ENCODE measurements around the gene C1orf159. TPM values are rescaled to one million over a fixed set of nuclear protein-coding genes. Genes with fewer than 3 reads are reported as not detected.

Gene C1orf159
- total and polyA plus RNA-seq, 4 donors, result 4.0 to 35.4 (median 11.4) TPM

DNA sequence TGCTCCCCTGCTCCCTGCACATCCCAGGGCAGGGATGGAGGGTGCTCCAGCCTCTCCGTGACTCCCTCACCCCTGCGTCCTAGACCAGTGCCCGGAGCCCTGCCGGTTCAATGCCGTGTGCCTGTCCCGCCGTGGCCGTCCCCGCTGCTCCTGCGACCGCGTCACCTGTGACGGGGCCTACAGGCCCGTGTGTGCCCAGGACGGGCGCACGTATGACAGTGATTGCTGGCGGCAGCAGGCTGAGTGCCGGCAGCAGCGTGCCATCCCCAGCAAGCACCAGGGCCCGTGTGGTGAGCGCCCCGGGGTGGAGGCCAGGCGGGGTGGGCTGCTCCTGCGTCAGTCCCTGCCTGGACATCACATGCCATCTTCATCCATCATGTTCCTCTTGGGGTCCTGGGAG lies 74.0 kb downstream of the C1orf159 start:
- intact Hi-C loops (cut with DNase I), result no loop called here
- Histone ChIP-seq H3K4me3 (ENCODE audit: low read length in 2 of 2) (no peak overlapping the region), H3K9me3 (ENCODE audit: control insufficient read depth, low read length) (no peaks in the 10 kb centered on the region), H3K27ac (ENCODE audit: low read depth in 1 of 2, low read length in 2 of 2) (no peak overlapping the region), H3K4me1 (ENCODE audit: control insufficient read depth in 1 of 2, insufficient read depth in 2 of 2, low read length in 2 of 2) (no peaks in the 10 kb centered on the region), H3K27me3 (ENCODE audit: control insufficient read depth in 1 of 2, insufficient read depth in 2 of 2, low read length in 1 of 2) (no peaks in the 10 kb centered on the region), H3K36me3 (ENCODE audit: control insufficient read depth in 1 of 2, insufficient read depth in 2 of 2, low read length in 1 of 2) (no peaks in the 10 kb centered on the region)
- DNase-seq (no peak), ATAC-seq (ENCODE audit: low FRiP score) (no peak)
- WGBS, 2 donors, result 92 to 93% methylated on average over 25 of the region's 25 CpGs

DNA sequence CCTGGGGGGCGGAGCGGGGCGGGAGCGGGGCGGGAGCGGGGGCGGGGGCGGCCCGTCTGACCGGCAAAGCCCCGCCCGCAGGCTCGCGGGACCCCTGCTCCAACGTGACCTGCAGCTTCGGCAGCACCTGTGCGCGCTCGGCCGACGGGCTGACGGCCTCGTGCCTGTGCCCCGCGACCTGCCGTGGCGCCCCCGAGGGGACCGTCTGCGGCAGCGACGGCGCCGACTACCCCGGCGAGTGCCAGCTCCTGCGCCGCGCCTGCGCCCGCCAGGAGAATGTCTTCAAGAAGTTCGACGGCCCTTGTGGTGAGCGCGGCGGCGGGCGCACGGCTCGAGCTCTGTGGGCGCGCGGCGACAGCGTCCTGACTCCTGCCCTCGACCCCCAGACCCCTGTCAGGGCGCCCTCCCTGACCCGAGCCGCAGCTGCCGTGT lies 74.8 kb downstream of the C1orf159 start:
- 61 to 64% methylated on average over 48 to 57 of the region's 60 CpGs for WGBS, 2 donors
- Histone ChIP-seq H3K36me3 (ENCODE audit: control insufficient read depth in 1 of 2, insufficient read depth in 2 of 2, low read length in 1 of 2) (no peaks in the 10 kb centered on the region), H3K27me3 (ENCODE audit: control insufficient read depth in 1 of 2, insufficient read depth in 2 of 2, low read length in 1 of 2) (no peaks in the 10 kb centered on the region), H3K9me3 (ENCODE audit: control insufficient read depth, low read length) (no peaks in the 10 kb centered on the region), H3K27ac (ENCODE audit: low read depth in 1 of 2, low read length in 2 of 2) (no peak overlapping the region), H3K4me1 (ENCODE audit: control insufficient read depth in 1 of 2, insufficient read depth in 2 of 2, low read length in 2 of 2) (no peaks in the 10 kb centered on the region), H3K4me3 (ENCODE audit: low read length in 2 of 2) (no peak overlapping the region)
- intact Hi-C loops (cut with DNase I), result no loop called here
- no peak for ATAC-seq (ENCODE audit: low FRiP score)
- no peak for DNase-seq

DNA sequence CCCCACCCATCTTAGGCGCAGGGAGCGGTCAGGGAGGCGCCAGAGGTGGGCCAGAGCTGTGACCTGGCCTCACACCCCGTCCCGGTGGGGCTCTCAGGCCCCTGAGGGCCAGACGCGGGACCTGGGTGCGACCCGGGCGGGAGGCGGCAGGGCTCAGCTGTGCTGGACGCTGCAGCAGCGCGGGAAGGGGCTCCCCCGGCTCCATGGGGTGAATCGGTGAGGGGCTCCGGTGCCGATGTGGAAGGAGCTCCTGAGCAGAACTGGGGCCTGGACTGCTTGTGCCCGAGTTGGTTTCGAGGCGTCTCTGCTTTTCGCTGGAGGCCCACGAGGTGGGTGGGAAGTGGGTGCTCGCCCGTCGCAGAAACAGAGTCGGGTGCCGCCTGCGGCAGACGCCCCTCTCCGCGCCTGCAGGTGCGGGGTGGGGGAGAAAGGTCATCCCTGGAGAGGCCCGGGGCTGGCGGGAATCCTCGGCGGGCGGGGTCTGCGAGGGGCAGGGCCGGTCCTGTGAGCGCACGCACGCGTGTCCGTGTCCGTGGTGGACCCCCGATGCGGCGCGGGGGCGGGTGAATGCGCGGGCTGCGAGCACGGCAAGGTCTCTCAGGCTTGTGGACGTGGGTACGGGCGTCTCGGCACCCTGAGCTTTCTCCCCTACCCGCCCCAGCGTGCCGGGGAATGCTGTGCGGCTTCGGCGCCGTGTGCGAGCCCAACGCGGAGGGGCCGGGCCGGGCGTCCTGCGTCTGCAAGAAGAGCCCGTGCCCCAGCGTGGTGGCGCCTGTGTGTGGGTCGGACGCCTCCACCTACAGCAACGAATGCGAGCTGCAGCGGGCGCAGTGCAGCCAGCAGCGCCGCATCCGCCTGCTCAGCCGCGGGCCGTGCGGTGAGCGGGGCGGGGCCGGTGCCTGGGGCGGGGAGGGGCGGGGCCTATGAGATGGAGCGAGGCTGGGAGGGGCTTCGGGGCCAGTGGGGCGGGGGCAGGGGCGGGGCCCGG lies 75.6 kb downstream of the C1orf159 start:
- H3K4me1 ChIP-seq (ENCODE audit: control insufficient read depth in 1 of 2, insufficient read depth in 2 of 2, low read length in 2 of 2), result no peaks in the 10 kb centered on the region
- no peaks in the 10 kb centered on the region for H3K36me3 ChIP-seq (ENCODE audit: control insufficient read depth in 1 of 2, insufficient read depth in 2 of 2, low read length in 1 of 2)
- H3K27ac ChIP-seq (ENCODE audit: low read depth in 1 of 2, low read length in 2 of 2), result no peak overlapping the region
- peak; percentile 63 for ATAC-seq (ENCODE audit: low FRiP score)
- WGBS, 2 donors, result 10 to 14% methylated on average over 71 to 99 of the region's 99 CpGs
- no peaks in the 10 kb centered on the region for H3K9me3 ChIP-seq (ENCODE audit: control insufficient read depth, low read length)
- H3K4me3 ChIP-seq (ENCODE audit: low read length in 2 of 2), result no peak overlapping the region
- intact Hi-C loops (cut with DNase I), result no loop called here
- peak; percentile 79 to 91 for DNase-seq
- no peaks in the 10 kb centered on the region for H3K27me3 ChIP-seq (ENCODE audit: control insufficient read depth in 1 of 2, insufficient read depth in 2 of 2, low read length in 1 of 2)

DNA sequence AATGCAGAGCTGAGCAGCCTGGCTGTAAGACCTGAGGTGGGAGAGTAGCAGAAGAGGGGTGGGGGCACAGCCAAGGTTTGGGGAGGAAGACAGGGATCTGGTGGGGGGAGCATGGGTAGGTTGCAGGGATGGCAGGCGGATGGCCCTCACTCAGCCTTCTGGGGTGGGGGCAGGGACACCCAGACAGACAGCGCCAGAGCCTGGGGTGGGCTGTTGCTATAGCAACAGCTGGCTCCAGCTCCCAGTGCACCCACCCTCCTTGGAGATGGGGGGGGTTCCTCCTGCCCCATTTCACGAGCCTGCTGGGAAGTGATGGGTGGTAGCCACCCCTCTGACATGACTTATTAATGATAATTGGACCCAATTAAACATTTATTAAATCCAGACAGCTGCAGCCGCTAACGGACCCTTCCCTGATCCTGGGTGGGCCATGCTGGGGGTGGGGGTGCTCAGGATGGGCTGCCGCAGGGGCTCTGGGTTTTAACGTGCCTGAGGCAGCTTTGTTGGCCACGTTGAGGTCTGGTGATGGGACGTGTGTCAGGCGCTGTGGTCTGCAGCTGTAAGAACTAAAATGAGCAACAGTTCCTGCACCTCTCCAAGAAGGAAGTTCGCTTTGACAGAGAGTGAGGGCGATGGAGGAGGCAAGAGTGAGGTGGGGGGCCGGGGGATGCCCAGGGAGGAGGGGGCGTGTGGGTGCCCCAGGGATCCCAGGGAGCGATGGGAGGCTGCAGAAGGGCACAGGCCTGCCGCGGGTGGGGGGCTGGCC lies 76.6 kb downstream of the C1orf159 start:
- no peak for ATAC-seq (ENCODE audit: low FRiP score)
- no peaks in the 10 kb centered on the region for H3K27me3 ChIP-seq (ENCODE audit: control insufficient read depth in 1 of 2, insufficient read depth in 2 of 2, low read length in 1 of 2)
- 74 to 80% methylated on average over 17 of the region's 17 CpGs for WGBS, 2 donors
- no peaks in the 10 kb centered on the region for H3K4me1 ChIP-seq (ENCODE audit: control insufficient read depth in 1 of 2, insufficient read depth in 2 of 2, low read length in 2 of 2)
- no peak overlapping the region for H3K4me3 ChIP-seq (ENCODE audit: low read length in 2 of 2)
- H3K36me3 ChIP-seq (ENCODE audit: control insufficient read depth in 1 of 2, insufficient read depth in 2 of 2, low read length in 1 of 2), result no peaks in the 10 kb centered on the region
- H3K27ac ChIP-seq (ENCODE audit: low read depth in 1 of 2, low read length in 2 of 2), result no peak overlapping the region
- intact Hi-C loops (cut with DNase I), result no loop called here
- H3K9me3 ChIP-seq (ENCODE audit: control insufficient read depth, low read length), result no peaks in the 10 kb centered on the region
- DNase-seq, result no peak

DNA sequence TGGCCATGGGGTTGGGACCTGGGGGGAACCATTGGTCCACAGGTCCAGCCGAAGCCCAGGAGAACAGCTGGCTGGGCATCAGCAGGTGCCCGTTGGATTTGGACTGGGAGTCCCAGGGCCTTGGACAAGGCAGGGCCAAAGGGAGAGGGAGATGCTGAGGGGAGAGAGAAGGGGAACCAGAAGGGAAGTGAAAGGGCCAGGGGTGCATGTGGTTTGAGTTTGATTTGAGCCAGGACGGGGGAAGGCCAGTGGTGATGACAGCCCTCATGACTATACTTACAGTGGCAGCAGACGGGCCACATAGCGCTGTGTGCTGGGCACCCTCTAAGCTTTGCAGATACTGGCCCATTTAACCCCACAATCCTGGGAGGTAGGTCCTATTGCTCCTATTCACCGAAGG lies 77.2 kb downstream of the C1orf159 start:
- H3K4me3 ChIP-seq (ENCODE audit: low read length in 2 of 2), result no peak overlapping the region
- intact Hi-C loops (cut with DNase I), result no loop called here
- H3K27ac ChIP-seq (ENCODE audit: low read depth in 1 of 2, low read length in 2 of 2), result no peak overlapping the region
- no peaks in the 10 kb centered on the region for H3K4me1 ChIP-seq (ENCODE audit: control insufficient read depth in 1 of 2, insufficient read depth in 2 of 2, low read length in 2 of 2)
- ATAC-seq (ENCODE audit: low FRiP score) (no peak), DNase-seq (no peak)
- H3K36me3 ChIP-seq (ENCODE audit: control insufficient read depth in 1 of 2, insufficient read depth in 2 of 2, low read length in 1 of 2), result no peaks in the 10 kb centered on the region
- WGBS, 2 donors, result 89 to 99% methylated on average over 6 of the region's 6 CpGs
- H3K27me3 ChIP-seq (ENCODE audit: control insufficient read depth in 1 of 2, insufficient read depth in 2 of 2, low read length in 1 of 2), result no peaks in the 10 kb centered on the region
- H3K9me3 ChIP-seq (ENCODE audit: control insufficient read depth, low read length), result no peaks in the 10 kb centered on the region

DNA sequence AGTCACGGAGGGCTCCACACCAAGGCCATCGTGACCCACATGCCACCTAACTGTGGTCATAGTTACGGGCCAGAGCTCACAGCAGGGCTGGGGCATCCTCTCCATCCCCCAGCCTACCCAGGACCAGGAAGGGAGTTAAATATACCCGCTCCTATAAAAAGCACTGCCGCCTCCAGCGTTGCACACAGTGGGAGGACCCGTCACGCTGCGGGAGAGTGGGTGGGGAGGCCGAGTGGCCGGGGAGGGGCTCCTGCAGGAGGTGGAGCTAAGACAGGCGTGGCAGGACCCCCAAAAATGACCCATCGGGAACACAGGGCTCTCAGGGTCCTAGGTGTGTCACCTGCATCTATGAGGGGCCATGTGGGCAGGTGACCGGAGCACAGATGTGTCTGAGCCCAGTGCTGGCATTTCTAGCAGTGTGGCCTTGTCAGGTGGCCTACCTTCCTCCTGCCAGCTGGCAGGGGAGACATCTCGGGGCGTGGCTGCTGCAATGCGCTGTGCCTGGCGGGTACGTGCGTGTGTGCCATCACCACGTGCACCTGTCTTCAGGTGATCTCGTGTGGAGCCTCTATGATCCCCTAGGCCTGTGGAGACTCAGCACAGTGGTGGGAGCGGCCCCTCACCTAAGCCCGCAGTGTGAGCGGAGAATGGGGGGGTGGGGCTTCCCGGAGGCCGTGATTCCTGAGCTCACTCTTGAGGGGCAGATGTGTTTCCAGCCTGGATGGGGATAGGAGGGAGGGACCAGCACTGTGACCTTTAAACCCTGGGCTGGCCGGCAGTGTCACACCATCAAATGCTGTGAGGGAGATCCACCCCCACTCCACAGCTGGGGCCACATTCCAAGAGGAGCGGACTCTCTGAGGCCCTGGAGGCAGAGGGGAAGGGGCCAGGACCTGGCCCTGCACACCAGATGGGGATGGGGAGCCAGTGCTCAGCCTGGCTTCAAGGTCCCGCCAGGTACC lies 78.2 kb downstream of the C1orf159 start:
- no peaks in the 10 kb centered on the region for H3K27me3 ChIP-seq (ENCODE audit: control insufficient read depth in 1 of 2, insufficient read depth in 2 of 2, low read length in 1 of 2)
- no peaks in the 10 kb centered on the region for H3K36me3 ChIP-seq (ENCODE audit: control insufficient read depth in 1 of 2, insufficient read depth in 2 of 2, low read length in 1 of 2)
- intact Hi-C loops (cut with DNase I), result no loop called here
- ATAC-seq (ENCODE audit: low FRiP score), result no peak
- no peaks in the 10 kb centered on the region for H3K9me3 ChIP-seq (ENCODE audit: control insufficient read depth, low read length)
- WGBS, 2 donors, result 87 to 90% methylated on average over 30 of the region's 30 CpGs
- no peaks in the 10 kb centered on the region for H3K4me1 ChIP-seq (ENCODE audit: control insufficient read depth in 1 of 2, insufficient read depth in 2 of 2, low read length in 2 of 2)
- H3K4me3 ChIP-seq (ENCODE audit: low read length in 2 of 2), result no peak overlapping the region
- H3K27ac ChIP-seq (ENCODE audit: low read depth in 1 of 2, low read length in 2 of 2), result no peak overlapping the region
- no peak for DNase-seq

DNA sequence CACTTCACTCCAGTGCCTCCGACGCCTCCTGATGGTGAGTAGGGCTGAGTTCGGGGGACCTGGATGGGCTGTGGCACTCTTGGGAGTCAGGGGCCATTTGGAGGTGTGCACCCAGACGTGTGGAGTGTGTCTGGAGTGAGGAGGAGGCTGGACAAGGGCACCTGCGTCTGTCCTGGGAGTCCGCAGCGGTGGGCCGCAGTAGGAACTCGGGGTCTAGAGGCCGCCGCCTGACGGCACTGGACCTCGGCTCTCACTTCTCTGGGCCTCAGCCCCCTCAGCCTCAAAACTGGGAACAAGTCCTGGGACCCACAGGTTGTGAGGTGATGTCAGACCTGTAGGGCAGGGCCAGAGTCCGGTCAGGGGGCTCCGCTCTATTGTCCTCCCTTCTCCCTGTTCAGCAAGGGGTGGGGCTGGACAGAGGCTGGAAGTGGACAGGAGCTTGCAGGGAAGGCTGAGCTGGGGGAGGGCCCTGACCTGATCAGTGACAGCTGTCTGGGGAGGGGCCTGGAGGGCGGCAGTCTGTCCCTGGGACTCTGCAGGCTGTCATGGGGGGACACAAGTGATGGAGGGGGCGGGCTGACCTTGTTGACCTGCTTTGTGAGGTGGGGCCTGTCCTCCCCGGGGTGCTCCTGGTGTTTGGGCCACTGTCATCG lies 80.5 kb downstream of the C1orf159 start:
- intact Hi-C loops (cut with DNase I), result no loop called here
- Histone ChIP-seq H3K9me3 (ENCODE audit: control insufficient read depth, low read length) (no peaks in the 10 kb centered on the region), H3K4me3 (ENCODE audit: low read length in 2 of 2) (no peak overlapping the region), H3K27ac (ENCODE audit: low read depth in 1 of 2, low read length in 2 of 2) (no peak overlapping the region), H3K4me1 (ENCODE audit: control insufficient read depth in 1 of 2, insufficient read depth in 2 of 2, low read length in 2 of 2) (no peaks in the 10 kb centered on the region), H3K36me3 (ENCODE audit: control insufficient read depth in 1 of 2, insufficient read depth in 2 of 2, low read length in 1 of 2) (no peaks in the 10 kb centered on the region), H3K27me3 (ENCODE audit: control insufficient read depth in 1 of 2, insufficient read depth in 2 of 2, low read length in 1 of 2) (no peaks in the 10 kb centered on the region)
- DNase-seq, result no peak
- WGBS, 2 donors, result 94 to 95% methylated on average over 19 of the region's 19 CpGs
- ATAC-seq (ENCODE audit: low FRiP score), result no peak

DNA sequence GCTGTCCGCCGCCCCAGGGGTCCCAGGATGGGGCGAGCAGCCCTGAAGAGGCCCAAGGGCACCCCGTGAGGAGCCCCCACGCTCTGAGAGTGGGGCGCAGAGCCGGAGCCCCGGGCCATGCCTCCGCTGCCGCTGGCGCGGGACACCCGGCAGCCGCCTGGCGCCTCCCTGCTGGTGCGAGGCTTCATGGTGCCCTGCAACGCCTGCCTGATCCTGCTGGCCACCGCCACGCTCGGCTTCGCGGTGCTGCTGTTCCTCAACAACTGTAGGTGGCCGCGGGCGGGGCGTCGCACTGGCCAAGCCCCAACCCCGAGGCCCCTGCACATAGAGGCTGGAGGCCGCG lies 81.5 kb downstream of the C1orf159 start:
- 84 to 91% methylated on average over 17 to 30 of the region's 30 CpGs for WGBS, 2 donors
- no peak overlapping the region for H3K27ac ChIP-seq (ENCODE audit: low read depth in 1 of 2, low read length in 2 of 2)
- H3K27me3 ChIP-seq (ENCODE audit: control insufficient read depth in 1 of 2, insufficient read depth in 2 of 2, low read length in 1 of 2), result no peaks in the 10 kb centered on the region
- no peaks in the 10 kb centered on the region for H3K36me3 ChIP-seq (ENCODE audit: control insufficient read depth in 1 of 2, insufficient read depth in 2 of 2, low read length in 1 of 2)
- H3K9me3 ChIP-seq (ENCODE audit: control insufficient read depth, low read length), result no peaks in the 10 kb centered on the region
- no peaks in the 10 kb centered on the region for H3K4me1 ChIP-seq (ENCODE audit: control insufficient read depth in 1 of 2, insufficient read depth in 2 of 2, low read length in 2 of 2)
- ATAC-seq (ENCODE audit: low FRiP score), result no peak
- no peak overlapping the region for H3K4me3 ChIP-seq (ENCODE audit: low read length in 2 of 2)
- no peak for DNase-seq
- intact Hi-C loops (cut with DNase I), result no loop called here

Data from aorta (tissue), 5 donors.